Rectal smooth muscle tissue (tissue), 1 donor: ENCODE results near the gene ZNF439.
"Not testable (repeated sequence)": the region's sequence is repeated elsewhere in the genome, so short reads cannot be mapped to it uniquely, and the experiment has no call there.

ENCODE experiments used
- H3K27ac ChIP-seq: one replicate; pipeline ENCODE4 v1.7.0; 2013; ENCODE audit warnings: low read depth, low read length, inconsistent platforms
- H3K27me3 ChIP-seq: one replicate; pipeline ENCODE4 v1.7.0; 2013; ENCODE audit warnings: low read length; ENCODE audit not compliant: control insufficient read depth, insufficient read depth
- H3K36me3 ChIP-seq: one replicate; pipeline ENCODE4 v1.7.0; 2013; ENCODE audit warnings: low read length; ENCODE audit not compliant: control insufficient read depth, insufficient read depth
- H3K4me1 ChIP-seq: one replicate; pipeline ENCODE4 v1.7.0; 2013; ENCODE audit warnings: low read length; ENCODE audit not compliant: control insufficient read depth, insufficient read depth
- H3K4me3 ChIP-seq: one replicate; pipeline ENCODE4 v1.7.0; 2013; ENCODE audit warnings: low read length
- H3K9ac ChIP-seq: one replicate; pipeline ENCODE4 v1.7.0; 2013; ENCODE audit warnings: low read length

Gene ZNF439

GRCh38 chr19:11843722-11844121 is 4.8 kb upstream of the ZNF439 start:
- no peaks in the 10 kb centered on the region for H3K4me1 ChIP-seq
- no peak overlapping the region for H3K27ac ChIP-seq
- H3K4me3 ChIP-seq, result no peak overlapping the region
- no peaks in the 10 kb centered on the region for H3K27me3 ChIP-seq
- H3K9ac ChIP-seq, result no peak overlapping the region
- no peaks in the 10 kb centered on the region for H3K36me3 ChIP-seq

GRCh38 chr19:11847615-11848014 is 911 bp upstream of the ZNF439 start:
- H3K27me3 ChIP-seq, result not testable (repeated sequence)

GRCh38 chr19:11848200-11848593 is 329 bp upstream of the ZNF439 start:
- Histone ChIP-seq H3K27me3 (no peaks in the 10 kb centered on the region), H3K4me3 (peak overlapping the region; percentile 76), H3K36me3 (no peaks in the 10 kb centered on the region), H3K9ac (no peak overlapping the region), H3K4me1 (no peaks in the 10 kb centered on the region), H3K27ac (no peak overlapping the region)

More at GRCh38 chr19:11847615-11848014, 911 bp upstream of the ZNF439 start:
- not testable (repeated sequence) for H3K27ac ChIP-seq, H3K4me3 ChIP-seq, H3K36me3 ChIP-seq, H3K9ac ChIP-seq, H3K4me1 ChIP-seq

GRCh38 chr19:11850289-11850688 is 1.8 kb downstream of the ZNF439 start:
- H3K4me1 ChIP-seq, H3K27me3 ChIP-seq, H3K36me3 ChIP-seq, H3K27ac ChIP-seq, H3K9ac ChIP-seq, H3K4me3 ChIP-seq: not testable (repeated sequence)

- Histone ChIP-seq H3K27ac (no peak overlapping the region), H3K4me3 (no peak overlapping the region), H3K36me3 (no peaks in the 10 kb centered on the region), H3K27me3 (no peaks in the 10 kb centered on the region), H3K9ac (no peak overlapping the region), H3K4me1 (no peaks in the 10 kb centered on the region)
Measured at GRCh38 chr19:11853358-11853757, 4.8 kb downstream of the ZNF439 start.

DNA sequence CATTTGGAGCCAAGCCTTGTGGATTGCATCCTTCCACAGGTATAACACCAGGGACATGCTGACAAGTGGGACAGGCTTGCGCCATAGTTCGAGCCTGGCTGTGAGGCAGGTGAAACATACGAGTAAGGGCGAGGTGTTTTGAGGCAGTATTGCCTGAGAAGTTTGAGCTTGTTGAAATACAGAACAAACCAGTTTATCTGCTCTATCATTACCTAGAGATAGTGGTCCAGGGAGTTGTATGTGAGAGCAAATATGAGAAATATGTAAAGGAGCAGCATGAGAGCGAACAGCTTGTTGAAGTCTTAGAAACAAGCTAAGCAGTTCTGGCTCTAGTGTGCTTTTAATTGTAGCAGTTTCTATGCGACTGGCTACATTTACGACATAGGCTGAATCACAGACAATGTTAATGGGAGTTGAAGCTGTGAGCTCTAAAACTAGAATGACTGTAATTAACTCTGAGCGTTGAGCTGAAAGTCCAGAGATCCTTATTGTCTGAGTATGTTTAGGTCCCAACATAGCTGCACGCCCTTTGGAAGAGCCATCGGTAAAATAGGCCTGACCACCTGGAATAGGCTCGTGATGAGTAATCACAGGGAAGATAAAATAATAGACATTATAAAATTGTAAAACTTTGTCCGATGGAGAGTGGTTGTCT is 8.2 kb downstream of the ZNF439 start:
- H3K4me3 ChIP-seq, result no peak overlapping the region
- H3K27ac ChIP-seq, result no peak overlapping the region
- H3K9ac ChIP-seq, result no peak overlapping the region
- no peaks in the 10 kb centered on the region for H3K27me3 ChIP-seq
- no peaks in the 10 kb centered on the region for H3K4me1 ChIP-seq
- H3K36me3 ChIP-seq, result no peaks in the 10 kb centered on the region

- Histone ChIP-seq H3K9ac (no peak overlapping the region), H3K27ac (no peak overlapping the region), H3K27me3 (no peaks in the 10 kb centered on the region), H3K36me3 (no peaks in the 10 kb centered on the region), H3K4me3 (no peak overlapping the region), H3K4me1 (no peaks in the 10 kb centered on the region)
Measured at GRCh38 chr19:11860721-11861120, 12.2 kb downstream of the ZNF439 start.

GRCh38 chr19:11861301-11861700 is 12.8 kb downstream of the ZNF439 start:
- H3K36me3 ChIP-seq, result no peaks in the 10 kb centered on the region
- H3K4me3 ChIP-seq, result no peak overlapping the region
- no peaks in the 10 kb centered on the region for H3K4me1 ChIP-seq
- H3K9ac ChIP-seq, result no peak overlapping the region
- H3K27me3 ChIP-seq, result no peaks in the 10 kb centered on the region
- H3K27ac ChIP-seq, result no peak overlapping the region

DNA sequence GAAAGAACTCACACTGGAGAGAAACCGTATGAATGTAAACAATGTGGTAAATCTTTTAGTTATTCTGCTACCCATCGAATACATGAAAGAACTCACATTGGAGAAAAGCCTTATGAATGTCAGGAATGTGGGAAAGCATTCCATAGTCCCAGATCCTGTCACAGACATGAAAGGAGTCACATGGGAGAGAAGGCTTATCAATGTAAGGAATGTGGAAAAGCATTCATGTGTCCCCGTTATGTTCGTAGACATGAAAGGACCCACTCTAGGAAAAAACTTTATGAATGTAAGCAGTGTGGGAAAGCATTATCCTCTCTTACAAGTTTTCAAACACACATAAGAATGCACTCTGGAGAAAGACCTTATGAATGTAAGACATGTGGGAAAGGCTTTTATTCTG is 19.2 kb downstream of the ZNF439 start:
- not testable (repeated sequence) for H3K27me3 ChIP-seq, H3K4me3 ChIP-seq, H3K9ac ChIP-seq, H3K27ac ChIP-seq, H3K4me1 ChIP-seq
- peaks cover 14% of the 10 kb centered on the region for H3K36me3 ChIP-seq

DNA sequence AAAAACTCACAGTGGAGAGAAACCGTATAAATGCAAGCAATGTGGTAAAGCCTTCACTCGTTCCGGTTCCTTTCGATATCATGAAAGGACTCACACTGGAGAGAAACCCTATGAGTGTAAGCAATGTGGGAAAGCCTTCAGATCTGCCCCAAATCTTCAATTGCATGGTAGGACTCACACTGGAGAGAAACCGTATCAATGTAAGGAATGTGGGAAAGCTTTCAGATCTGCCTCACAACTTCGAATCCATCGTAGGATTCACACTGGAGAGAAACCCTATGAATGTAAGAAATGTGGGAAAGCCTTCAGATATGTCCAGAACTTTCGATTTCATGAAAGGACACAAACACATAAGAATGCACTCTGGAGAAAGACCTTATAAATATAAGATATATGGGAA is 19.7 kb downstream of the ZNF439 start:
- Histone ChIP-seq H3K27me3 (no peaks in the 10 kb centered on the region), H3K27ac (no peak overlapping the region), H3K9ac (no peak overlapping the region), H3K36me3 (peaks cover 14% of the 10 kb centered on the region), H3K4me1 (no peaks in the 10 kb centered on the region), H3K4me3 (no peak overlapping the region)

- H3K27ac ChIP-seq, result no peak overlapping the region
- no peak overlapping the region for H3K9ac ChIP-seq
- no peaks in the 10 kb centered on the region for H3K4me1 ChIP-seq
- H3K36me3 ChIP-seq, result peaks cover 7% of the 10 kb centered on the region
- H3K27me3 ChIP-seq, result no peaks in the 10 kb centered on the region
- no peak overlapping the region for H3K4me3 ChIP-seq
Measured at GRCh38 chr19:11872624-11873023, 24.1 kb downstream of the ZNF439 start.

GRCh38 chr19:11873762-11874161 is 25.2 kb downstream of the ZNF439 start:
- Histone ChIP-seq H3K36me3 (no peaks in the 10 kb centered on the region), H3K4me1 (no peaks in the 10 kb centered on the region), H3K4me3 (no peak overlapping the region), H3K27ac (no peak overlapping the region), H3K9ac (no peak overlapping the region), H3K27me3 (no peaks in the 10 kb centered on the region)

- H3K4me1 ChIP-seq, H3K9ac ChIP-seq, H3K27ac ChIP-seq, H3K4me3 ChIP-seq, H3K36me3 ChIP-seq, H3K27me3 ChIP-seq: not testable (repeated sequence)
Measured at GRCh38 chr19:11879687-11880266, 31.3 kb downstream of the ZNF439 start.
